Neural crest cell (in vitro differentiated cells): ENCODE measurements around the gene DUSP22. TPM values are rescaled to one million over a fixed set of nuclear protein-coding genes. Genes with fewer than 3 reads are reported as not detected.

ENCODE experiments used
- DNase-seq: peaks from one replicate; pipeline ENCODE4 v3.0.0; 2021; ENCODE audit warnings: low read depth, mixed read lengths, low spot score
- H3K27ac Mint-ChIP-seq: one replicate; pipeline ENCODE4 v1.8.0; 2021; ENCODE audit warnings: mild to moderate bottlenecking, mixed read lengths; ENCODE audit not compliant: unreplicated experiment
- H3K27me3 Mint-ChIP-seq: 2 replicates; pipeline ENCODE4 v1.8.0; 2021; ENCODE audit warnings: low read depth, mild to moderate bottlenecking, mixed read lengths
- H3K36me3 Mint-ChIP-seq: 2 replicates; pipeline ENCODE4 v1.8.0; 2021; ENCODE audit warnings: low read depth, mild to moderate bottlenecking, mixed read lengths
- H3K4me1 Mint-ChIP-seq: 2 replicates; pipeline ENCODE4 v1.8.0; 2021; ENCODE audit warnings: mixed read lengths
- H3K4me3 Mint-ChIP-seq: one replicate; pipeline ENCODE4 v1.8.0; 2021; ENCODE audit warnings: mild to moderate bottlenecking, mixed read lengths
- H3K9me3 Mint-ChIP-seq: 2 replicates; pipeline ENCODE4 v1.8.0; 2021; ENCODE audit warnings: mixed read lengths
- total RNA-seq: library from RNA; stranded (reverse); gene quantifications from 2 replicates; pipeline ENCODE4 v1.2.1, GENCODE V29; 2021
- TF ChIP-seq, protein P1 (sequence below): fragments of 200-600 bp; sonication (generic); conservative IDR thresholded peaks from 2 replicates; pipeline ENCODE4 v1.5.0; 2021; ENCODE audit warnings: antibody characterized with exemption, mild to moderate bottlenecking

DUSP22 gene
- total RNA-seq, 1 donor from 2014 or later, result 35.1 TPM

- no peak overlapping the region for H3K4me3 Mint-ChIP-seq
- DNase-seq, result no peak
- no peak overlapping the region for H3K27ac Mint-ChIP-seq
- peaks cover 2% of the 10 kb centered on the region for H3K9me3 Mint-ChIP-seq
- H3K4me1 Mint-ChIP-seq, result peaks cover 6% of the 10 kb centered on the region
- TF ChIP-seq, protein P1, sequence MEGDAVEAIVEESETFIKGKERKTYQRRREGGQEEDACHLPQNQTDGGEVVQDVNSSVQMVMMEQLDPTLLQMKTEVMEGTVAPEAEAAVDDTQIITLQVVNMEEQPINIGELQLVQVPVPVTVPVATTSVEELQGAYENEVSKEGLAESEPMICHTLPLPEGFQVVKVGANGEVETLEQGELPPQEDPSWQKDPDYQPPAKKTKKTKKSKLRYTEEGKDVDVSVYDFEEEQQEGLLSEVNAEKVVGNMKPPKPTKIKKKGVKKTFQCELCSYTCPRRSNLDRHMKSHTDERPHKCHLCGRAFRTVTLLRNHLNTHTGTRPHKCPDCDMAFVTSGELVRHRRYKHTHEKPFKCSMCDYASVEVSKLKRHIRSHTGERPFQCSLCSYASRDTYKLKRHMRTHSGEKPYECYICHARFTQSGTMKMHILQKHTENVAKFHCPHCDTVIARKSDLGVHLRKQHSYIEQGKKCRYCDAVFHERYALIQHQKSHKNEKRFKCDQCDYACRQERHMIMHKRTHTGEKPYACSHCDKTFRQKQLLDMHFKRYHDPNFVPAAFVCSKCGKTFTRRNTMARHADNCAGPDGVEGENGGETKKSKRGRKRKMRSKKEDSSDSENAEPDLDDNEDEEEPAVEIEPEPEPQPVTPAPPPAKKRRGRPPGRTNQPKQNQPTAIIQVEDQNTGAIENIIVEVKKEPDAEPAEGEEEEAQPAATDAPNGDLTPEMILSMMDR, result no peak
- peaks cover 18% of the 10 kb centered on the region for H3K36me3 Mint-ChIP-seq
- no peaks in the 10 kb centered on the region for H3K27me3 Mint-ChIP-seq
Measured at GRCh38 chr6:317448-318144, 25.3 kb downstream of the DUSP22 start.

GRCh38 chr6:318243-318890 lies 26.1 kb downstream of the DUSP22 start:
- Mint-ChIP-seq H3K27me3 (no peaks in the 10 kb centered on the region), H3K4me1 (peaks cover 6% of the 10 kb centered on the region), H3K27ac (no peak overlapping the region), H3K4me3 (no peak overlapping the region), H3K36me3 (peaks cover 18% of the 10 kb centered on the region), H3K9me3 (peaks cover 2% of the 10 kb centered on the region)
- no peak for DNase-seq
- TF ChIP-seq, protein P1, result no peak

DNA sequence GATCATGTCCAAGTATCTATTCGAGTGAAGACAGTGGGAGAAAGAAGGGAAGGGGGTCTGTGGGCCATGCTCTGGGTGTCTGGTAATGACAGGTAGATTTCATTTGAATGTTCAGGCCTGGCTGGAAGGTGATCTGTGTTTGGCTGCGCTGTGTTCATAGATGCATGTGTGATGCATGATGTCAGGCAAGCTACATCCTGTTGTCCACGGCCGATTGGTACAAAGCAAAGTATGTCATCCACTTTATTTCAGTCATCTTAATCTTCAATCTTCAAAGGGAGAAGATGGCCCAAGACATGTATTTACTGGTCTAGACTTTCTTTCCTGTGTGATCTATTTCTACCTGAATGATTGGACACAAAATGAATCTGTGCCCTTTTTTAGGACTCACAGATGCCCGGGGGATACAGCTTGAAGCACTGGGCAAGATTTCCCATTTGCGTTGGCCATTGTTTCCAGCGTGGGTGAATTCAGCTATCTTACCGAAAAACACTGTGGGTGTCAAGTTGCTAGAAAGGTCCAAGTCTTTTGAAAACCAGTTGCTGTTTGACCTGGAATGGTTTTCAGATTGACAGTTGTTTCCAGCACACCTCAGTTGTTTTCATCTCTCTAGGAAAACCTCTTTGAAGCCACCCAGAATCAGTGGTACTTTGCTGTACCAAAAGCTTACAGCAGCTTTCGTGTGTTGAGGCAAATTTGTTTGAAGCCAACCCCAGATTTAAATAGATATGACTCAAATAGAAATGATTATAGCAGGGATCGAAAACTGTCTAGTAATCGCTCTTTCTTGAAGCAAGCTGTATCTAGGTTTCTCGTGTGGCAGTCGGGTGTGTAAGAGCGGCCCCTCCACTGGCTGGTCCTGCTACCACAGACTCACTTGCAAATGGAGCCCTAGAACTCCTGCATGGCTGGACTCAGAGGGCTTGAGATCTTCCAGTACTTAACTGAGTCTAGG lies 27.2 kb downstream of the DUSP22 start:
- DNase-seq, result no peak
- TF ChIP-seq, protein P1, result no peak
- Mint-ChIP-seq H3K4me1 (peaks cover 6% of the 10 kb centered on the region), H3K27me3 (no peaks in the 10 kb centered on the region), H3K9me3 (peaks cover 2% of the 10 kb centered on the region), H3K36me3 (peaks cover 18% of the 10 kb centered on the region), H3K27ac (no peak overlapping the region), H3K4me3 (no peak overlapping the region)

DNA sequence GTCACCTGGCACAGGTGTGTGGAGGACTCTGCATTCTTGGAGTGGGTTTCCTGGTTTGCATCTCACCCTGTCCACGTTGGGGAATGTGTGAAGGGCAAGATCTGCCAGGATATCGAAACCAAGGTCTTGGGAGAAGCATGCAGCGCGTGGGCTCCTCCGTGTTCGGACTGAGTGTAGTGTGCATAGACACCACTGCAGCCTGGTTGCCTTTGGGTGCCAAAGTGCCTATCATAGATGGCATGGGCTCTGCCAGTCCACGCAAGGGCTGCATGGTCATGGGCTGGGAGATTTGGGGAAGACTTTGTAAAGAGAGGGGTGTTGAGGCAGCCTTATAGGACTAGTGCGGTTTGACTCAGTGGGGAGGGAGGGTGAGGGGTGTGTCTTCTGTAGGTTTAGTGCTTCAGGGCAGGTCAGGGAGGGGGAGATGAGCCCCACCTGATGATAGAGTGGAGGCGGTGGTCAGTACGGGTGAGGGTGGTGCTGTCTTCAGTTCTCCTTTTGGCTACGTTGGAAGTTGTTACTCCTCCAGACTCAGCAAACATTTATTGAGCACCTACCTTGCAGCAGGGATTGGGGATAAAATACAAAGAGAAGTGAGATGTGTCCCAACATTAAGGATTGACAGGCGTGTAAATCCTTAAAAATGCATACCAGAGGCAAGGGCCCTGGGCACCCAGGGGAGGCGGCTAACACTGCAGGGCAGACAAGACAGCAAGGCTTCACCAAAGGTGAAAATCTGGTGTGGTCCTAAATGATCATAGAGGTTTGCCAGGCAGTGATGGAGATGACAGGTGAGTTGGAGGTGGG lies 28.3 kb downstream of the DUSP22 start:
- Mint-ChIP-seq H3K4me1 (no peaks in the 10 kb centered on the region), H3K9me3 (peaks cover 2% of the 10 kb centered on the region), H3K36me3 (peaks cover 12% of the 10 kb centered on the region), H3K4me3 (no peak overlapping the region), H3K27ac (no peak overlapping the region), H3K27me3 (no peaks in the 10 kb centered on the region)
- DNase-seq, result no peak
- TF ChIP-seq, protein P1, result no peak

GRCh38 chr6:321158-321438 lies 28.8 kb downstream of the DUSP22 start:
- Mint-ChIP-seq H3K27me3 (no peaks in the 10 kb centered on the region), H3K9me3 (no peaks in the 10 kb centered on the region), H3K36me3 (peaks cover 10% of the 10 kb centered on the region), H3K4me3 (no peak overlapping the region), H3K4me1 (no peaks in the 10 kb centered on the region), H3K27ac (no peak overlapping the region)
- no peak for DNase-seq
- TF ChIP-seq, protein P1, result no peak
